ENCODE measurements around the gene LIF. TPM values are rescaled to one million over a fixed set of nuclear protein-coding genes. Genes with fewer than 3 reads are reported as not detected.

The LIF gene
- polyA plus RNA-seq, 1 of the 3 experiments (the other 2 are of a cell fraction), result 24.6 TPM

DNA sequence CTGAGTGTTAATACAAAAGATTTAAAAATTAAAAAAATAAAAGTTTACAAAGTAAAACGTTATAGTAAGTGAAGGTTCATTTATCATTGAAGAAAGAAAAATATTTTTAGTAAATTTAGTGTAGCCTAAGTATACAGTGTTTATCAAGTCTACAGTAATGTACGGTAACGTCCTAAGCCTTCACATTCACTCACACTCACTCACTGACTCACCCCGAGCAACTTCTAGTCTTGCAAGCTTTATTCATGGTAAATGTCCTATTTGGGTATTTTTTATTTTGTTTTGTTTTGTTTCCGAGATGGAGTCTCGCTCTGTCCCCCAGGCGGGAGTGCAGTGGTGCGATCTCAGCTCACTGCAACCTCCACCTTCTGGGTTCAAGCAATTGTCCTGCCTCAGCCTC is 33.9 kb upstream of the LIF start (continued):
- TF ChIP-seq, protein P1, sequence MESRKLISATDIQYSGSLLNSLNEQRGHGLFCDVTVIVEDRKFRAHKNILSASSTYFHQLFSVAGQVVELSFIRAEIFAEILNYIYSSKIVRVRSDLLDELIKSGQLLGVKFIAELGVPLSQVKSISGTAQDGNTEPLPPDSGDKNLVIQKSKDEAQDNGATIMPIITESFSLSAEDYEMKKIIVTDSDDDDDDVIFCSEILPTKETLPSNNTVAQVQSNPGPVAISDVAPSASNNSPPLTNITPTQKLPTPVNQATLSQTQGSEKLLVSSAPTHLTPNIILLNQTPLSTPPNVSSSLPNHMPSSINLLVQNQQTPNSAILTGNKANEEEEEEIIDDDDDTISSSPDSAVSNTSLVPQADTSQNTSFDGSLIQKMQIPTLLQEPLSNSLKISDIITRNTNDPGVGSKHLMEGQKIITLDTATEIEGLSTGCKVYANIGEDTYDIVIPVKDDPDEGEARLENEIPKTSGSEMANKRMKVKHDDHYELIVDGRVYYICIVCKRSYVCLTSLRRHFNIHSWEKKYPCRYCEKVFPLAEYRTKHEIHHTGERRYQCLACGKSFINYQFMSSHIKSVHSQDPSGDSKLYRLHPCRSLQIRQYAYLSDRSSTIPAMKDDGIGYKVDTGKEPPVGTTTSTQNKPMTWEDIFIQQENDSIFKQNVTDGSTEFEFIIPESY (IDR thresholded peaks at IDR 0.05; ENCODE audit: borderline replicate concordance, low read depth), result no peak

DNA sequence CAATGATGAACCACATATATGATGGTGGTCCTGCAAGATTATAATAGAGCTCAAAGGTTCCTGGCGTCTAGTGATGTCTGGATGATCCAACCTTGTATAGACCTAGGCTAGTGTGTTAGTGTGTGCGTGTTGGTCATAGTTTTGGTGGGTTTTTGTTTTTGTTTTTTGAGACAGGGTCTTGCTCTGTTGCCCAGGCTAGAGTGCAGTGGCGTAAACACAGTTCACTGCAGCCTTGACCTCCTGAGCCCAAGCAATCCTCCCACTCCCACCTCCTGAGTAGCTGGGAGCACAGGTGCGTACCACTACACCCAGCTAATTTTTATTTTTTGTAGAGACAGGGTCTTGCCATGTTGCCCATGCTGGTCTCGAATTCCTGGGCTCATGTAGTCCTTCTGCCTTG is 33.4 kb upstream of the LIF start:
- POLR2A ChIA-PET, result interaction anchor here (0.6 kb wide), 1 partner anchor 92 kb away, joined by 3 read pairs; no protein-coding TSS in a partner anchor
- CTCF ChIA-PET, result interaction anchor here (0.7 to 2.5 kb wide), 9 partner anchors 8 to 172 kb away, joined by 3 to 9 read pairs (median 4); partner anchors contain the start of gene RNF215
- H3K36me3 ChIP-seq (replicated peaks in 1 of 2; ENCODE audit: control insufficient read depth in 1 of 2, insufficient read depth in 2 of 2, low read length in 1 of 2), result no peaks in the 10 kb centered on the region
- H3K9ac ChIP-seq, result no peak overlapping the region
- H2AFZ ChIP-seq (ENCODE audit: low read depth), result no peak overlapping the region
- no peaks in the 10 kb centered on the region for H3K79me2 ChIP-seq (ENCODE audit: insufficient read depth)
- no peak overlapping the region for H3K4me2 ChIP-seq
- H3K9me3 ChIP-seq, result no peaks in the 10 kb centered on the region
- H3K27ac ChIP-seq (ENCODE audit: low read depth in 2 of 2, low read length in 1 of 2), result no peak overlapping the region
- no peaks in the 10 kb centered on the region for H3K27me3 ChIP-seq (ENCODE audit: insufficient read depth)
- H3K4me1 ChIP-seq (ENCODE audit: control insufficient read depth in 1 of 2, insufficient read depth in 2 of 2, low read depth in 1 of 2, low read length in 1 of 2), result peaks cover 0 to 14% of the 10 kb centered on the region in 2 experiments; a peak in 2 of 4 replicates
- TF ChIP-seq ELF1 (IDR thresholded peaks at IDR 0.05) (no peak), RFX5 (IDR thresholded peaks at IDR 0.05; ENCODE audit: low read length) (no peak), GABPA (IDR thresholded peaks at IDR 0.05; ENCODE audit: low read depth) (no peak), YY1 (IDR thresholded peaks at IDR 0.05; ENCODE audit: low read depth) (no peak), JUND (IDR thresholded peaks at IDR 0.05) (no peak), EZH2phosphoT487 (IDR thresholded peaks at IDR 0.05; ENCODE audit: borderline replicate concordance, low read depth) (no peak), TCF12 (IDR thresholded peaks at IDR 0.05) (no peak), FOSL2 (IDR thresholded peaks at IDR 0.05; ENCODE audit: borderline replicate concordance, low read depth) (no peak), SMC3 (IDR thresholded peaks at IDR 0.05; ENCODE audit: low read depth, low read length) (no peak), NRF1 (IDR thresholded peaks at IDR 0.05; ENCODE audit: low read depth, low read length) (no peak), FOXJ3 (CRISPR knock-in tag; IDR thresholded peaks at IDR 0.05) (no peak), GATA2 (CRISPR knock-in tag; IDR thresholded peaks at IDR 0.05) (no peak), NFIC (IDR thresholded peaks at IDR 0.05; ENCODE audit: borderline replicate concordance) (no peak), POLR2AphosphoS5 (IDR thresholded peaks at IDR 0.05; ENCODE audit: low read depth, low read length) (no peak), RXRA (IDR thresholded peaks at IDR 0.05; ENCODE audit: borderline replicate concordance, low read depth) (no peak)
- TF ChIP-seq, protein P2, sequence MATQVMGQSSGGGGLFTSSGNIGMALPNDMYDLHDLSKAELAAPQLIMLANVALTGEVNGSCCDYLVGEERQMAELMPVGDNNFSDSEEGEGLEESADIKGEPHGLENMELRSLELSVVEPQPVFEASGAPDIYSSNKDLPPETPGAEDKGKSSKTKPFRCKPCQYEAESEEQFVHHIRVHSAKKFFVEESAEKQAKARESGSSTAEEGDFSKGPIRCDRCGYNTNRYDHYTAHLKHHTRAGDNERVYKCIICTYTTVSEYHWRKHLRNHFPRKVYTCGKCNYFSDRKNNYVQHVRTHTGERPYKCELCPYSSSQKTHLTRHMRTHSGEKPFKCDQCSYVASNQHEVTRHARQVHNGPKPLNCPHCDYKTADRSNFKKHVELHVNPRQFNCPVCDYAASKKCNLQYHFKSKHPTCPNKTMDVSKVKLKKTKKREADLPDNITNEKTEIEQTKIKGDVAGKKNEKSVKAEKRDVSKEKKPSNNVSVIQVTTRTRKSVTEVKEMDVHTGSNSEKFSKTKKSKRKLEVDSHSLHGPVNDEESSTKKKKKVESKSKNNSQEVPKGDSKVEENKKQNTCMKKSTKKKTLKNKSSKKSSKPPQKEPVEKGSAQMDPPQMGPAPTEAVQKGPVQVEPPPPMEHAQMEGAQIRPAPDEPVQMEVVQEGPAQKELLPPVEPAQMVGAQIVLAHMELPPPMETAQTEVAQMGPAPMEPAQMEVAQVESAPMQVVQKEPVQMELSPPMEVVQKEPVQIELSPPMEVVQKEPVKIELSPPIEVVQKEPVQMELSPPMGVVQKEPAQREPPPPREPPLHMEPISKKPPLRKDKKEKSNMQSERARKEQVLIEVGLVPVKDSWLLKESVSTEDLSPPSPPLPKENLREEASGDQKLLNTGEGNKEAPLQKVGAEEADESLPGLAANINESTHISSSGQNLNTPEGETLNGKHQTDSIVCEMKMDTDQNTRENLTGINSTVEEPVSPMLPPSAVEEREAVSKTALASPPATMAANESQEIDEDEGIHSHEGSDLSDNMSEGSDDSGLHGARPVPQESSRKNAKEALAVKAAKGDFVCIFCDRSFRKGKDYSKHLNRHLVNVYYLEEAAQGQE (IDR thresholded peaks at IDR 0.05; ENCODE audit: low read depth, low read length), result no peak
- TF ChIP-seq, protein P3, sequence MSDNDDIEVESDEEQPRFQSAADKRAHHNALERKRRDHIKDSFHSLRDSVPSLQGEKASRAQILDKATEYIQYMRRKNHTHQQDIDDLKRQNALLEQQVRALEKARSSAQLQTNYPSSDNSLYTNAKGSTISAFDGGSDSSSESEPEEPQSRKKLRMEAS (IDR thresholded peaks at IDR 0.05; ENCODE audit: low read depth), result no peak
- TF ChIP-seq, protein P4, sequence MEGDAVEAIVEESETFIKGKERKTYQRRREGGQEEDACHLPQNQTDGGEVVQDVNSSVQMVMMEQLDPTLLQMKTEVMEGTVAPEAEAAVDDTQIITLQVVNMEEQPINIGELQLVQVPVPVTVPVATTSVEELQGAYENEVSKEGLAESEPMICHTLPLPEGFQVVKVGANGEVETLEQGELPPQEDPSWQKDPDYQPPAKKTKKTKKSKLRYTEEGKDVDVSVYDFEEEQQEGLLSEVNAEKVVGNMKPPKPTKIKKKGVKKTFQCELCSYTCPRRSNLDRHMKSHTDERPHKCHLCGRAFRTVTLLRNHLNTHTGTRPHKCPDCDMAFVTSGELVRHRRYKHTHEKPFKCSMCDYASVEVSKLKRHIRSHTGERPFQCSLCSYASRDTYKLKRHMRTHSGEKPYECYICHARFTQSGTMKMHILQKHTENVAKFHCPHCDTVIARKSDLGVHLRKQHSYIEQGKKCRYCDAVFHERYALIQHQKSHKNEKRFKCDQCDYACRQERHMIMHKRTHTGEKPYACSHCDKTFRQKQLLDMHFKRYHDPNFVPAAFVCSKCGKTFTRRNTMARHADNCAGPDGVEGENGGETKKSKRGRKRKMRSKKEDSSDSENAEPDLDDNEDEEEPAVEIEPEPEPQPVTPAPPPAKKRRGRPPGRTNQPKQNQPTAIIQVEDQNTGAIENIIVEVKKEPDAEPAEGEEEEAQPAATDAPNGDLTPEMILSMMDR (IDR thresholded peaks at IDR 0.05), result no peak
- TF ChIP-seq, protein P5, sequence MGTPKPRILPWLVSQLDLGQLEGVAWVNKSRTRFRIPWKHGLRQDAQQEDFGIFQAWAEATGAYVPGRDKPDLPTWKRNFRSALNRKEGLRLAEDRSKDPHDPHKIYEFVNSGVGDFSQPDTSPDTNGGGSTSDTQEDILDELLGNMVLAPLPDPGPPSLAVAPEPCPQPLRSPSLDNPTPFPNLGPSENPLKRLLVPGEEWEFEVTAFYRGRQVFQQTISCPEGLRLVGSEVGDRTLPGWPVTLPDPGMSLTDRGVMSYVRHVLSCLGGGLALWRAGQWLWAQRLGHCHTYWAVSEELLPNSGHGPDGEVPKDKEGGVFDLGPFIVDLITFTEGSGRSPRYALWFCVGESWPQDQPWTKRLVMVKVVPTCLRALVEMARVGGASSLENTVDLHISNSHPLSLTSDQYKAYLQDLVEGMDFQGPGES (IDR thresholded peaks at IDR 0.05; ENCODE audit: low read depth, low read length), result no peak
- no peak overlapping the region for H3K4me3 ChIP-seq (ENCODE audit: low read depth in 2 of 2, low read length in 1 of 2)
- no peaks in the 10 kb centered on the region for H3K9me2 ChIP-seq
- no peaks in the 10 kb centered on the region for H4K20me1 ChIP-seq (ENCODE audit: insufficient read depth)
- H3F3A ChIP-seq (replicated peaks; ENCODE audit: insufficient read depth), result peaks cover 26% of the 10 kb centered on the region
- WGBS (ENCODE audit: low lambda C conversion rate), result 91% methylated on average over 5 of the region's 5 CpGs
- no peak for DNase-seq

All from SK-N-SH (cell line).